UCSD-AML1 (cell line): ENCODE data around the gene LIN7B.
A peak's percentile ranks its signal among the peaks of the same experiment; 100 is the strongest.
"Not testable (repeated sequence)": the region's sequence is repeated elsewhere in the genome, so short reads cannot be mapped to it uniquely, and the experiment has no call there.

ENCODE experiments used
- DNase-seq: peaks from one replicate; lab custom pipeline; 2025; ENCODE audit not compliant: unreplicated experiment; lab: John Stamatoyannopoulos, UW

LIN7B gene

DNA sequence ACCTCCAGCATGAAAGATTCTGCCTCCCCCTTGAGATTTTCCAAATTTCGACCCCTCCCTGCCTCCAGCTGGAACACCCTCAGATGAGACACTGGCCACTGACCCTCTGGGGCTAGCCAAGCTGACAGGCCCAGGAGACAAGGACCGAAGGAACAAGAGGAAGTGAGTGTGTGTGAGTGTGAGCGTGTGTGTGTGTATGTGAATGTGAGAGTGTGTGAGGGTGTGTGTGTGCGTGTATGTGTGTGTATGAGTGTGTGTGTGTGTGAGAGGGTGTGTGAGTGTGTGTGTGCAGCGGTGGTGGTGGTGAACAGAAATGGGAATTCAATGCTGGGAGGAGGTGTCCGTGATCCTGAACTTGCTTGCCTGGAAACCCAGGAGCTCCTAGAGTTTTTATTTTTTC is 27.2 kb downstream of the LIN7B start:
- no peak for DNase-seq

DNA sequence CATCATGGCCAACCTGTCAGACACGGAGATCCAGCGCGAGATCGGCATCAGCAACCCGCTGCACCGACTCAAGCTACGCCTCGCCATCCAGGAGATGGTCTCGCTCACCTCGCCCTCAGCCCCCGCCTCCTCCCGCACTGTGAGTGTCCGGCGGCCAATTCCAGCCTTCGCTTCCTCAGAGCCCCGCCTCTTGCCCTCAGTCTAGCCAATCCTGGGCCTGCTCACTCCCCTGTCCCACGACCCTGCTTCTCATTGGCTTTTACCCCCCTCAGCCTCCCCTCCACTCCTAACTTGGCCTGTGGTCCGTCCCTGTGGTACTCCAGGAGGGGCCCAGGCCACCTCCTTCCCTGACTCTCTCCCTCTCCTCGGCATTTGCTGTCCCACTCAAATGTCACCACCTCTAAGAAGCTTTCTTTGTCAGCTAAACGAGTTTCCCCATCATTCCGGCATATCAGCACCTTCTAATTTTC is 28.7 kb downstream of the LIN7B start:
- DNase-seq: no peak

DNA sequence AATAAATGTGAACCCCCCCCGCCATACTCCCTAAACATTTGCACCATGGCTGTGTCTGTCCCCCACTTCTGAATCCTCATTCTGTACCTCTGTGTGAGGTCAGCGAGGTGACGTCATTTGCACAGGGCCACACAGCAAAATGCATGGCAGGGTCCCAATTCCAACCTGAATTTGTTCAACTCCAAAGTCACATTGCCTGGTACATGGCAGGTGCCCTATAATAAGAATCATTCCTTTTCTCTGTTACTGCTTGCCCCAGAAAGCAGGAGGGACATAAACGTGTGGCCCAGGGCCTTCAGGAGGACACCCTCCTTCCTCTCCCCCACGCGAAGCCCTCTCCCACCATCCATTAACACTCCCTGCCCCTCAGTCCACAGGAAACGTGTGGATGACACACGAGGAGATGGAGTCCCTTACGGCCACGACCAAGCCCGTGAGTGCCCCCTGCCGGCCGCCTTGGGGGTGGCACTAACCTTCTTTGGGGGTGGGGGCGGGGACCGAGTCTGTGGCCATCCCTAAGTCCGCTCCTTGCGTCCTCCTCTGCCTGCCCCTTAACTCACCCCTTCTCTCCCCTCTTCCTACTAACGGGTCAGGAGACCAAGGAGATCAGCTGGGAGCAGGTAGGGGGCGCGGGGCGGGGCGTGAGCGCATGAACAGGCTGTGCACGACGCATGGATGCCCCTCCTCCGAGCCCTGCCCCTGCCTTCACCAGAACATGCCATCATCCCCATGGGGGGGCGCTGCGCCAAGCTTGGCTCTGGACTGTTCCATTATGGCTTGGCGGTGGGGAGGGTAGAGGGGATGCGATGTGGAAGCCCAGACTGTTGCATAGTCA is 31.6 kb downstream of the LIN7B start:
- DNase-seq: peak; percentile 95

DNA sequence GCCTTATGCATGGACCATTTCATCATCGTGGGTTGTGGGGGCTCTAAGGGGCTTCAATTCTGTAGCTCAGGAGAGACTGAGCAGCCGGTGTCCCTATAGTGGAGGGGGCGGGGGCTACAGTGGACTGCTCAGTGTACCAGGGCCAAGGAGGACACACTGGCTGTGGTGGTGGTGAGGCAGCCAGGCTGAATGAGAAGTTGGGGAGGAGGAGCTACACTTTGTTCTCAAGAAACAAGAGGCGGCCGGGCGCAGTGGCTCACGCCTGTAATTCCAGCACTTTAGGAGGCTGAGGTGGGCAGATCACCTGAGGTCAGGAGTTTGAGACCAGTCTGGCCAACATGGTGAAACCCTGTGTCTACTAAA is 32.2 kb downstream of the LIN7B start:
- DNase-seq: not testable (repeated sequence)

DNA sequence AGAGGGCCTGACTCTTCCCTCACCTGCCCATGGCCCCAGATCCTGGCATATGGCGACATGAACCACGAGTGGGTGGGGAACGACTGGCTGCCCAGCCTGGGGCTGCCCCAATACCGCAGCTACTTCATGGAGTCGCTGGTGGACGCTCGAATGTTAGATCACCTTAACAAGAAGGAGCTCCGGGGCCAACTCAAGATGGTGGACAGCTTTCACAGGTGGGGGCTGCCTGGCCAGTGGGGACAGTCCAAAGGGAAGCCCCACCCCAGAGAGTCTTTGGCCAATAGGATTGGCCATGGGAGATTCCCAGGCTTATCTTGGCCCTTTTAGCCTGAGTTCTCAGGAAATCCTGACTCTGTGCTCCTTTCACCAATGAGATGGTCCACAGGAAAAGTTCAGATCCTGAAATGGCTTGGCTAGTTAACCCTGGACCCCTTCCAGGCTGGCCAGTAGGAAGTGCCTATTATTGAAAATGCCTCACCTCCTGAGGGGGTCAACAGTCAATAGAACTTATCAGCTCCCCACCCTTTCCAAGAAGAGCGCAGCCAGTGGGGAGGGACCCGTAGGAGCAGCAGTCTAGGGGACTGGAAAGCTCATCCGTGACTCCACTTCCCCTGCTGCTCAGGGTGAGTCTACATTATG is 34.0 kb downstream of the LIN7B start:
- no peak for DNase-seq

DNA sequence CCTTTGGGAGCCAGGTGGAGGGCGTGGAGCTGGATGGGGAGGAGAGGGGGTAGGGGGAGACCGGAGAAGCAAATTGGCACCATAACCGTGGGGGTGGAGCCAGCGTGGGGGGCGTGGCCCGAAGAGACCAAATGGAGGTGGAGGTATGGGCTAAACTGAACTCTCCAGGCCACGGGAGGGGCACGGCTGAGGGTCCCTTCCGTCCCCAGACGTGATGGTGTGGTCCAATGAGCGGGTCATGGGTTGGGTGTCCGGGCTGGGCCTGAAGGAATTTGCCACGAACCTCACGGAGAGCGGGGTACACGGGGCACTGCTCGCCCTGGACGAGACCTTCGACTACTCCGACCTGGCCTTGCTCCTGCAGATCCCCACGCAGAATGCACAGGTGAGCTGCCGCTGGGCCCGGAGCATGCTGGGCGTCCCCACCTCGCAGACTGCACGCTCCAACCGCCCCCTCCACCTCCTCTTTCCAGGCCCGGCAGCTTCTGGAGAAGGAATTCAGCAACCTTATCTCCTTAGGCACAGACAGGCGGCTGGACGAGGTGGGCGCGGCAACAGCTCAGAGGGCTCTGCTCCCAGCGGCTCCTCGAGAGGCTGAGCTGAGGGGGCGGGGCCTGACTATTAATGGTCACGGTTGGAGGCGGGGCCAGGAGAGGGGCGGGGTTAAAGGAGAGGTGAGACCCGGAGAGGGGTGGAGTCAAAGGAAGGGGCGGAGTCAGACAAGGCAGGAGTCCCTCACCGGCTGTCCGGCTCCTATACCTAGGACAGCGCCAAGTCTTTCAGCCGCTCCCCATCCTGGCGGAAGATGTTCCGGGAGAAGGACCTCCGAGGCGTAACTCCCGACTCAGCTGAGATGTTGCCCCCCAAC is 34.8 kb downstream of the LIN7B start:
- peak; percentile 95 for DNase-seq

DNA sequence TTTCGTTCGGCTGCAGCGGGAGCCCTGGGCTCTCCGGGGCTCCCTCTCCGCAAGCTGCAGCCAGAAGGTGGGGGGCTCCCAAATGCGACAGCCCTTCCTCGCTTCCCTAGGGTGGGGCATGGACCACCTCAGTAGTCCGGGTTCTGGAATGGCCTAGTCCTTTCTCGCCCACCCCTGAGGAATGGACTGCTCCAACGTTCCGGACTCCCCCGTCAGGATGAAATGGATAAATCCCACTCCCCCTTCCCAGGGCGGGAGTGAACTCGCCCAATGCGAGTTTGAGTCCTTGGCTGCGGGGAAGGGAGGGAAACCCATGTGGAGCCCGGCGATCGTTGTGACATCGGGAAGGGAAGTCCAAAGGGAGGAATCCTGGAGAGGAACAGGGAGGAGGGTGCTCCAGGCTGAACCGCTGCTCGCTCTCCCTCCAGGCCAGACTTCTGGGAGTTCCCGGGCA is 35.5 kb downstream of the LIN7B start:
- DNase-seq: peak; percentile 78

DNA sequence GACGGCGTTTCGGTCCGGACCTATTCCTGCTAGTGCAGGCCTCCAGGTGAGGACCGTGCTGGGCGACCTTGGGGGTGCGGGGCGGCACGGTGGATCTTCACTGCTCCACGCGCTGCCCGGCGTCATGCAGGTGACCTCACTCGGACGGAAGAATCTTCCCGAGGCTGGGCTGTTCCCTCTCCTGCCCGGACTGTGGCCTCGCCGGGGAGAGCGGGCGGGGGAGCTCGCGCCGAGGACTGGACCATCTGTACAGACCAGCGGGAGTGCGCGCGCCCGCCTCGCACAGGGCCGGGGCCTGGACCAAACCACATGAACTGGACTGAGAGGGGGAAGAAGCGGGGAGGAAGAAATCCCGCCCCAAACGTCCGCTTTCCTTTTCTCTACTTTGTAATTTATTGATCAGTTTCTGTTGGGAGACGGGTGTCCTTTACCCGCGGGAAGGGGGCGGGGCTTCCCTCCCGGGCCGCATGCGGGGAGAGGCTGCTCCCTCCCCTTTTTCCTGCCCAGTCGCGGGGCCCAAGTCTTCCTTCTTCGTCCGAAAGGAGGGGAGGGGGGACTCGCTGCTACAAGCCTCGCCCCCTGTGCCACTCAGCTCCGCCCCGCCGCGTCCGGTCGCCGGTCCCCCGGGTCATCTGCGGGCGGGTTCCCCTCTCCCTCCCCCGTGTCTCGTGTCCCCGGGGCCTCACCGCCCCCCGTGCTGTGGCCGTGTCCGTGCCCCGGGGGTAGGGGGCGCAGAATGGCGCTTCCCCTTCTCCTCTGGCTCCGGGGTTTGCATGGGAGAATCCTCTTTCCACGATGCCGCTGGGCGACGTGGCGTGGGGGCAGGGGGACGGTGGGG is 36.2 kb downstream of the LIN7B start:
- DNase-seq: peak; percentile 86

DNA sequence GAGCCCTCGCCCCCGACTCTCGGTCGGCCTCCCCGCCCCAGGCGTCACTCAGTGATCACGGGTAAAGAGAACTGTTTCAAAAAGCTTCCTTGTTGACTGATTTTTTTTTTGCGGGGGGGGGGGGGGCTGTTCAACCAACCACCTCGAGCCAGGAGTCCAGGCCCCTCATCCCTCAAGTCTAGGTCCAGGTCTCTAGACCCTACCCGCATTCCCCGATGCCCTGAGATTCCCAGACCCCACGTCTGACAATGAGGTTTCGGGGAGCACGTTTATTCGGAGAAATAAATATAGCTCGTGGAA is 36.7 kb downstream of the LIN7B start:
- no peak for DNase-seq

DNA sequence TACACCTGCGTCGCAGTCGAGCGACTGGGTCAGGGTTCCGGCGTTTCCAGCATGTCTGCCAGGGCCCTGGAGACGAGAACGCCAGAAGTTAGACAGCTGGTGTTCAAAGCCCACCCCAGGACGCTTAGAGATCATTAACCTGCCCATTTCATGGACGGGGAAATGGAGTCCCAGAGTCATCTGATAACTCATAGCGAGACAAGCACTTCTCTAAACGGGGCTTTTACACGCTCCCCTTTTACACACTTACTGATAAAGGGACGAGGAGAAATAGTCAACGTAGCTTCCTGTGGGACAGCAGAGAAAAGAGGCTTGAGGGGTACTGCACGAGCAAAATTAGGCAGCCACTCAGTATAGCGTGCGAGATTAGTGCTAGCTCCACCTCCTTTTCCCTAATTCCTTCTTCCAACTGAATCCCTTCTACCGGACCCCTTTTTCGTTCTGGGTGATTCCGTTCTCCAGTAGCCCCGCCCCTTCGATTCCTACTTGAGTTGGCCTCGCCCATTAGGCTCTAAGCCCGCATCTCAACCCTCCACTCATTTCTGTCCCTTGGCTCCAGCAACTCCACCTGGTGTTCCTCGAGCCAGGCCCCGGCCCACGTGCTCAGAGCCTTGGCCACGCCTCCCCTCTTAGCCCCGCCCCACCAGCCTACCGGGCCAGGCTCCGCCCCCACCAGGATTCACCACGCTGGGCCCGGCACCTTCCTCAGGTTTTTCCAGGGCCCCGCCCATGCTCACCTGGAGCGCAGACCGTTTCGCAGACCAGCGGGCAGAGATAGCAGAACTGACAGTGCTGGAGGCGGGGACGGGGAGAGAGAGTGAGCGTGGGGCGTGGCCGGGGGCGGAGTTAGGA is 37.3 kb downstream of the LIN7B start:
- peak; percentile 65 for DNase-seq

DNA sequence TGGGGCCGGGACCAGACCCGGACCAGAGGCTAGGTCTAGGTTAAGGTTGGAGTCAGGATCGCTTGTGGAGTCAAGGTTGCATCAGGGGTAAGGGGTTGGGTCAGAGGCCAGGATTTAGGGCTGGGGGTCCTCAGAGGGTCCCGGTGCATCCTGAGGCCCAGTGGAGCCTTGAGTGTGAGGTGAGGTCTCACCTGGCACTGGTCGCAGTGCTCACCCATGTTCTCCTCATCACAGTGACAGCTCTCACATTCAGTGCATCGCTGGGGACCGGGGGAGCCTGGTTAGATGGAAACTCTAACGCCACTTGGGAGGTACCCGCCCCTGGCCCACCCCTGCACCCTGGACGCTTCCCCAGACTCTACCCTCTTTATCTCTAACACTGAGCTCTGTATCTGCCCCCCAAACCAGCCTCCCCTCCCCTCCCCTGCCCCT is 38.0 kb downstream of the LIN7B start:
- no peak for DNase-seq

DNA sequence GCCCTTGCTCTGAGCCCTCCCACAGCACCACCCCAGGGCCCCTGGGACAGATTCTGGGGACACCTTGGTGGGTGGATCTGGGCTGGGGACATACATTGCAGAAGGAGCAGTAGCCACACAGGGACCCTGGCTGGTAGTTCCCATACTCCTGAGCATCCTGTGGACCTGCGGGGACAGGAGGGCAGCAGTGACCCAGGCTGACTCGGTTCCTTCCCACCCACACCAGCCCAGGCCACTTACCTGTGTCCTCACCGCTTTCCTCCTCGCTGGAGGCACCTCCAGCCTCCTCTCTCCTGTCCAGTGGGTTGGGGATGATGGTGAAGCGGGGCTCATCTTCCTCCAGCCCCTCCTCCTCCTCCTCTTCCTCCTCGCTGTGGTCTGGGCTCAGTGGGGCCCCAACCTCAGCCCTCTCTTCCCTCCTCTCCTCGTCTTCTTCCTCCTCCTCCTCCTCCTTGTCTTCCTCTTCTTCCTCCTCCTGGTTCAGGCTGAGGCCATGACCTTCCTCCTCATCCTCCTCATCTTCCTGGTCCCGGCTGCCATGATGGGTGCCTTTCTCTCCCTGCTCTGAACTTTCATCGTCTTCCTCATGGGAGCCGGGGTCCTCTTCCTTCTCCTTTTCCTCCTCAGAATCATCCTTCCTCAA is 39.1 kb downstream of the LIN7B start:
- DNase-seq: no peak

DNA sequence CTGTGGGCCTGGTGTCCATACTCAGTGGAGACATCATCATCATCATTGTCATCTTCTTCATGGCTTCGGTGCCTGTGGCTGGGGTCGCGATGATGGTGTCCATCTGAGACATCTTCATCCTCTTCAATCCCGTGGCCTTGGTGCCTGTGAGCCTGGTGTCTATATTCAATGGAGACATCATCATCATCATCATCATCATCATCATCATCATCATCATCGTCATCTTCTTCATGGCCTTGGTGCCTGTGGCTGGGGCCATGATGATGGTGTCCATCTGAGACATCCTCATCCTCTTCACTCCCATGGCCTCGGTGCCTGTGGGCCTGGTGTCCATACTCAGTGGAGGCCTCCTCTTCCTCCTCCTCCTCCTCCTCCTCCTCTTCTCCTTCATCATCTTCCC is 40.1 kb downstream of the LIN7B start:
- no peak for DNase-seq

DNA sequence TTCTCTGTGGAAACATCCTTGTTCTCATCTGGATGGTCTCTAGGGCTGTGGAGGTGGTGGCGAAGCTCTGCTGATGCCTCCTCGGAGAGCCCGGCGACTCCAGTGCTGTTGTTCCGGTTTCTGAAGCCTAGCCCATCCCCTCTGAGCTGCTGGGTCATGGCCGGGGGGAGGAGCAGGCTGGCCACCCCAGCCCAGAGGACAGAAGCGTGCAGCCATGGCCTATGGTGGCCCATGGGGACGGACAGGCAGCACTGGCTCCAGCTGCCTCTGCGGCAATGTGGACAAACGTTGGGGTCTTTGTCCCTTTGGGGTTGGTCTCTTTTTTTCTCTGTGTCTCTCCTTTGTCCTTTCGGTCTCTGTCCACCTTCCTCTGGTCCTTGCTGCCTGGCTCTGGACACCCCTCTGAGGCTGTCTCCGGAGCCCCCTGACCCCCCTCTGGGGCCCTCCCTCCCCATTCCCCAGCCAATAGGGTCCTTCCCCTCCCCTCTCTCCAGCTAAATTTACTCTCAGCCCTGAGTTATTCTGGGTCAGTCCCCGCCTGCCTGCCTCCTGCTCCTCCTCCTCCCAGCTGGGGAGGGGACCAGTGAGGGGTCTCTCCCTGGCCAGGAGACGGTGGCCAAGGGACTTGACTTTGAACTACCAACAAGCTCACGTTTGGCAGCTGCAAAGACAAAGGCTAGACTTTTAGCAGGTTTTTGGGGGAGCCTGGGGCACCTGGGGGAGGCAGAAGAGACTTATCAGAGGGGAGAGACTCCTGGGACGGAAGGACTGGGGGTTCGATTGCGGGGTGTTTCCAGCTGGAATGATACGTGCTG is 41.0 kb downstream of the LIN7B start, which contains the start of gene HRC:
Gene HRC, minus strand, starts transcription at position 392 of the 815 bp plus-strand sequence. Its CDS starts 159 bp downstream, at position 233.
- DNase-seq: no peak

DNA sequence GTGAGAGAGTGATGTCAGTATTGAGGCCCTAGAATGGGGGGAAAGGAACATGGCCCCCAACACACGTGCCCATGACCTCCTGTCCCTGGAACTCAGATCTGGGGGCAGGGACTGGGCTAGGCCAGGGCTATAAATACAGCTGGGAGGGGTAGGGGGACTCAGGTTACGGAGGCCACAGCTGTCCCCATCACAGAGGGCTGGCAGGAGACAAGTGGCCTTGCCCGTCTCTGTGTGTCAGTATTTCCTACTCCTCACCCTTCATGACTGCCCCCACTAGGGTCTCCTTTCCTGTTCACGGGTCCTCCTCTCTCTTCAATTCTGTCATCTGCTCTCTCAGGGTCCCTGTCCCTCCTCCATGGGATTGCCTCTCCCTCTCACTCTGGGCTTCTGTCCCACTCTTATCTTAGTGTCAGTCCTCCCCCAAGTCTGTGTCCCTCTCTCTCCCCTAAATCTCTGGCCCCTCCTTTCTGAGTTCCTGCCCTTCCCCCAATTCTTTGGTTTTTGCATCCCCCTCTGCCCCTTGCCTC is 41.7 kb downstream of the LIN7B start:
- no peak for DNase-seq

DNA sequence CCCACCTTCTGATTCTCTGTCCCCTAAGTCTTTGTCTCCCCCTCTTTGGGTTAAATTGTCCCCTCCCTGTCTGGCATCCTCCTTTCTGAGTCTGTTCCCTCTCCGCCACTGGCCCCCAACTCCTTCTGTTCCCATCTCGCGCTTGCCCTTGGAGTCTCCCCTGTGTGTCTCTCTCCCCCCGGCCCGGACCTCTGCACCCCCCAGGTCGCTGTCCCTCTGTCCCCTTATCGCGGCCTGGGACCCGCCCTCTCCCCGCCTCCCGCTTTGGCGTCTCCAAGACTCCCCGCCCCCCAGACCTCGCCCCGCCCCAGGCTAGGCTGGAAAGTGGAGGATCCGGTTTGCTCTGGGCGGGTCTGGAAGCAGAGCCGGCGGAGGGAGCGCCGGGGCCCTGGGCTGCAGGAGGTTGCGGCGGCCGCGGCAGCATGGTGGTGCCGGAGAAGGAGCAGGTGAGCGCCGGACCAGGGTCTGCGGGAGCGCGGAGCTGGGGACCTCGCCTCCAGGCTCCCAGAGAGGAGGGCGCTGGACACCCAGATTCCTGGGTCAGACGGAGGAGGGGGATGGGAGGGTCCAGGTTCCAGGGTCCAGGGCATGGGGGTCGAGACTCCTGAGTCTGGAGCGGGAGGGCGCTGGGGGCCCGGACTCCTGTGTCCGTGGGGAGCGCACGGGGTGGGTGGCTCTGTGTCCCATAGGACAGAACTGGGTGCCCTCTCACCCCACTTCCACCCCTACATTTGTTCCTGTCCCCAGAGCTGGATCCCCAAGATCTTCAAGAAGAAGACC is 43.5 kb downstream of the LIN7B start, which contains the start of gene TRPM4:
Gene TRPM4, plus strand, starts transcription at position 348 of the 780 bp plus-strand sequence. Its CDS starts 75 bp downstream, at position 423.
- DNase-seq: peak; percentile 88
